ENCODE data around the gene C1orf35.

C1orf35 gene

DNA sequence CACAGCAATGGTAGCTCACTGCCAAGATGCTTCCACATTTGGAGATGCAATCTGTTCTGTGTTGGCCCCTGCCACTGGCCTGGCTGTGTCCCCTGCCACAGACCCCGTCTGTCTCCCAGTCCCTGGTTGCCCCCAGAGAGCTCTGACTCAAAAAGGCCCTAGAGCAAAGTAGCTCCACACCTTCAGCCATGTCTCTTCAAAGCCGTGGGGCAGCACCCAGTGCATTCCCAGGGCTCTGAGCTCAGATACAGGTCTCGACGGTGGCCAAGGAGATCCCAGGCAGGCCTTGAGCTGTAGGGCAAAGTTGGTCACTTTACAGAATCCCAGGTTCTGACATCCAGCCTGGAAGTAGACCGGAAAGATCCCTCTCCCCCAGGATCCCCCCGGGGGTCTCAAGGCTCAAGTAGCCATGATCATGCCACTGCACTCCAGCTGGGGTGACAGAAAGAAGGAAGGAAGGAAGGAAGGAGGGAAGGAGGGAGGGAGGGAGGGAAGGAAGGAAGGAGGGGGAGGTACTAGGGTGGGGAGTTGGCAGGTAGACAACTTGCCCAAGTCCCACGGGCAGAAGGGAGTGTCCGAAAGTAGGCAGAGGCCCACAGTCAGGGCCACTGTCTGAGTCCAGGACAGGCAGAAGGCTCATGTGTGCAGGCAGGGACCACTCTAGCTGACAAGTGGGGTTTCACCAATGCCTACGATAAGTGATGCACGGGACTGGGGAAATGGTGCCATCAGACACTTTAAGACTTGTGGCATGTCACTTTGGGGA, 25.4 kb downstream of the C1orf35 start:
- no peak for DNase-seq

DNA sequence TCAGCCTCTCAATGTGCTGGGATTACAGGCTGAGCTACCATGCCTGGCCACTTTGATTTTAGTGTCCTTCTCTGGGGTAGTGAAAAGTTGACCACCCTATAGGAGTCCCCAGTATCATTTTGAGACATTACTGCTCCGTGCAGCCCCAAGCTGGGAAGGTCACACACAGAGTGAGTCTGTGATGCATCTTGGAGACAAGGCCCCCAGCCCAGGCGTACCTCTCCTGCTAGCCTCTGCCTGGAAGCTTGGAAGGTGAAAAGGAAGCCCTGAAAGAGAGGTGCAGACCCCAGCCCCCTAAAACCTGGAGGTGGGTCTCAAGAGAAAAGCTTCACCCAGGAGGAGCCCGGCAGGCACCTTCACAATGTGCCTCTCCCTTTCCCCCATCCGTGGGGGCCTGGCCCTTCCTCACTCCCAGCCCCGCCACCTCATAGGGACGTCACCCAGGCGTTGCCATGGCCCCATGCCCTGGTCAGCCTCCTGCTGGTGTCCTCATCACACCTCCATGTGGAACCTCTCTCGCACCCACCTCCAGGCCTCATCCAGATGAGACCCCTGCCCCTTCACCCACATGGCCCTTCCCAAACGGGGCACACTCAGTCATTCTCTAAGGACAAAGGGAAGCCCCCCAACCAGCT, 26.2 kb downstream of the C1orf35 start:
- no peak for DNase-seq

DNA sequence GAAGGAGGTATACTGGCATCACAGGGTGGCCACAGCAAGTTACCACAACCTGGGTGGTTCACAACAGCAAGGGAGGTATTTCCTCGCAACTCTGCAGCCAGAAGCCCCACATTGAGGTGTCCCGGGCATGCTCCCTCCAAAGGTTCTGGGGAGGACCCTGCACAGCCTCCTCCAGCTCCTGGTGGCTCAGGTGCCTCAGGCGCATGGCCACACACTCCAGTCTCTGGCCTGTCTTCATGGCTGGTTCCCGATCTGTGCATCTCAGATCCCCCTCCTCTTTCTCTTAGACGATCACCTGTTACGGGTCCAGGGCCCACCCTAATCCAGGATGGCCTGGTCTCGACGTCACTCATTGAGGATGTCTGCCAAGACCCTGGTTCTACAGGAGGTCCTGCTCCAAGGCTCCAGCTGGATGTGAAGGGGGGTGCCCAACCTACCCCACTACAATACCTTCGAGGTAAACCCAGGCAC, 27.3 kb downstream of the C1orf35 start:
- no peak for DNase-seq

DNA sequence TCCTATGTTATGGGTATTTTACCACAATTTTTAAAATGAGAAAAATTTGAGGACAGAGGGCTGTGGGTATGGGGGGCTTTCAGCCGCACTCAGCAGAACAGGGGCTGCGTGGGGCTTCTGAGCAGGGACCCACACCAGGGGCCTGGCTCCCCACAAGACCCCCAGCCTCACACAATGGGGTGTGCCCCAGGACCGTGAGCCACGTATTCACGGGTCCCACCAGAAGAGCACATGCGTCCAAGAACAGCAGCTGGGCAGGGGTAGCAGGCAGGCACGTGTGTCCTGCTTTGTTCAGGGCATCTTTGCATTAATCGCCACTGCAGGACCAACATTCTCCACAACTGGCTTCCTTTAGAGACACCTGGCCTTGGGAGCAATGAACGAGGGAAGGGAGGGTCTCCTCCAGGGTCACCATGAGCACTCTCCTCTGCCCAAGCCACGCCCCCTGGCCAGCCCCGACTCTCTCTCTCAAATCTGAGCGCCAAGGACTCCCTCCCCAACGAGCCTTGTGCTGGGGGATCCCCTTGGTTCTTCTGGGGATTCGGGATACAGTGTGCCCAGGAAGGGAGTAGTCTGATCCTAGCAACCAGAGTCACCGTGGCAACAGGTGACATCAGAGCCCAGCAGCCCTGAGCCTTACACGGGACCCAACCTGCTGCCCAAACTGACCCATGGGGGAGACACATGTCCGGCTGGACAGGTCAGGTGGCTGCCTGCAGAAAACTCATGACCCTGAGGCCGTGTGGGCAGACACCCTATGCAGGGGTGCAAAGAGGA, 28.0 kb downstream of the C1orf35 start:
- DNase-seq = no peak

DNA sequence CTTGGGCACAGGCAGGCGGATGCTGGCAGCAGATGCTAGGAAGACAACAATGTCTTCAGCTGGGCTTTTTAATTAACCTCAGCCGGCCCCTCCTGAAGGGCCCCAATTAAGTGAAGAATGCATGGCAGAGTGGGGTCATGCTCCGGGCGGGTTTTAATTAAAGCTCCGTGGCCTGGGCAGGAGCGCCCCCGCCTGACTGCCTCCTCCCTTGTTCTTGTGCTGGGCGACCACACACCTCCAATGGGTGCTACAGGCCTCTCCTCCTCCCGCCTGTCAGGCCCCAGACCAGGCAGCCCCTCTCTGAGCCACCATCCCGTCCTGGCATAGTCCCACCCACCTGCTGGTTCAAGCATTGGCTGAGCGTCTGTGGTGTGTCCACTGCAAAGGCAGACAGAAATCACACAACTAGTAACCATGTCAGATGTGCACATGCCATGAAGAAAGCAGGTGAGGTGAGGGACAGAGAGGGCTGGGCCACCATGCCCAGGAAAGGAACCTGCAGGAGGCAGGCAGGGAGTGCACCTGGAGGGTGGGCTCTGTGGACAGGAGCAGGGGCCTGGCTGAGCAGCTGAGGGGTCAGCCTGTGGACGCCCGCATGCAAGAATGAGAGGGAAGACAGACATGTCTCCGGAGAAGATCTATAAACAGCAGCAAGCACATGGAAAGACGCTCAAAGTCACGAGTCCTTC, 29.1 kb downstream of the C1orf35 start:
- peak; percentile 68 for DNase-seq

DNA sequence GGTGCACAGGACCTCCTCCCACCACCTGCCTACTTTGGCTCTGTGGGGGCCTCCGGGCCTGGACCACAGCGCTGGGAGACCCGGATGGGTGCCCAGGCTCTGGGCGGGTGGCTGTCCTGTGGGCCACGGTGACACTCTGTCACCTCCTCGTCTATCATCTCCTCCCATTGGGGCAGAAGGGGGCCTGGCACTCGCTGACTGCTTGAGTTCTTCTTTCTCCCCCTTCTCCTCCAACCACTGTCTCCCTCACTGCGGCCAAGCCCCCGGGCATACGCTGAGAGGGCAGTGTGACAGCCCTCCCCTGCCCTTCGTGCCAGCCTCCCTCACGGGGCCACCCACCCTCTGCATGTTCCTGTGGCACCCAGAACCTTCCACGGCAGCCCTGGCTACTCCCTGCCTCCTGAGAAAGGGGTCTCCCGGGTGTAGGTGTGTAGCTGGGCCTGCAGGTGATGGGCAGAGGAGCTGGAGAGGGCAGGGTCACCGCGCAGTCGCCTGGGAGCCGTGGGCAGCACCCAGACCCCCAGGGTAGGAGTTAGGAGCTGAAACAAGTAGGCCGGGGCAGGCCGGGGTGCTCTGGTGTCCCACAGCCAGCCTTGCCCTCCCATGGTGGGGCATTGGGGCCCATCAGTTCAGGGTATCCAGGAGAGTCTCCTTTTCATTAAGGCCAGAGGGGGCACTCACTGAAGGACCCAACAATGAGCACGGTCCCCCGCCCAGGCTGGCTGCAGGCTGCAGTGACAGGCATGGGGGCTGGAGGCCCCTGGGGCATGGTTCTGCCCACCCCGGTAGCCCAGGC, 29.9 kb downstream of the C1orf35 start:
- DNase-seq = no peak

DNA sequence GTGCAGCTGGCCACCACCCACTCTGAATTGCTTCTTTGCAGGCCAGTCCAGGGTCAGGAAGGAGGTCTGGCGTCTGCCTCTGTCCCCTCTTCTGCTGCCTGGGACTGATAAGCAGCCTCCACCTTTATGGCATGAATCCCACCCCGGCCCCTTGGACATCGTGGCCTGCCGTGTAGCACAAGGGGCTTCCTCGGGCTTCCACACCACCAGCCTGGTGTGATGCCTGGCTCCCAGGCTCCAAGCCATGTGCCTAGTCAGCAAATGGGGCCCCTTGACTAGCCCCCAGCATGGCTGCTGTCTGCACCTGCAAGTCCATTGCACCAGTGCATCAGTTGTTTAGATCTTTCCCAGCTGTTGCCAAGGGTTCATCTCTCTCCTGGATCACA, 30.5 kb downstream of the C1orf35 start:
- no peak for DNase-seq

DNA sequence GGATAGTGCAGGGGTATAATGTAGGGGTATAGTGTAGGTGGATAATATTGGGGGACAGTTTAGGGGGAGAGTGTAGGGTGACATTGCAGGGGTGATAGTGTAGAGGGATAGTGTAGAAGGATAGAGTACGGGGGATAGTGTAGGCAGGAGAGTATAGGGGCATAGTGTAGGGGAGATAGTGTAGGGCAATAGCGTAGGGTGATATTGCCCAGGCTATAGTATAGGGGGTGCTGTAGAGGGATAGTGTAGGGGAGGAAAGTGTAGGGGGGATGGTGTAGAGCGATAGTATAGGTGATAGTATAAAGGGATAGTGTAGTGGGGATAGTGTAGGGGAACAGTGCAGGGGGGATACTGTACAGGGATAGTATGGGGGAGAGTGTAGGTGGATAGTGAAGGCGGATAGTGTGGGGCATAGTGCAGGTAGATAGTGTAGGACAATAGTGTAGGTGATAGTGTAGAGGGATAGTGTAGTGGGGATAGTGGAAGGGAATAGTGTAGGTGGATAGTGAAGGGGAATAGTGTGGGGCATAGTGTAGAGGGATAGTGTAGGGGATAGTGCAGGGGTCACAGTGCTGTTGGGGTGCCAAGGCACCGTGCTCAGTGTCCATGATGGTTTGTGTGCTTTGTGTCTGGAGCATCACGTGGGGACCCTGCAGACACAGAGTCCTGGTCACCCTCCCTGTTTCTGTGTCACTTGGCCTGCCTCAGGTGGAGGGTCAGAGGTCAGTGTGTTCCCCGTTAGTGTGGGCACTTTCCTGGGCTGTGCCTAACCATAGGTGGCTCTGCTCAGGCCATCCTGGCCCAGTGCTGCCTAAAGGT, 31.1 kb downstream of the C1orf35 start:
- no peak for DNase-seq

DNA sequence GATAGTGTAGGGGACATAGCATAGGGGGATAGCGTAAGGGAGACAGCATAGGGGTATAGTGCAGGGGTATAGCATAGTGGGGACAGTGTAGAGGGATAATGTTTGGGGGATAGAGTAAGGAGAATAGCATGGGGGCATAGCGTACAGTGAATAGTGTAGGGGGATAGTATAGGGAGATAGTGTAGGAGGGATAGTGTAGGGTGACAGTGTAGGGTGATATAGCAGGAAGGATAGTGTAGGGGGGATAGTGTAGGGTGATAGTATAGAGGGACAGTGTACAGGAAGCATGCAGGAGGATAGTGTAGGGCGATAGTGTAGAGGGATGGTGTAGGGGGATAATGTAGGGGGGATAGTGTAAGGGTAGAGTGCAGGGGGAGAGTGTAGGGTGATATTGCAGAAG, 32.3 kb downstream of the C1orf35 start:
- DNase-seq = no peak

DNA sequence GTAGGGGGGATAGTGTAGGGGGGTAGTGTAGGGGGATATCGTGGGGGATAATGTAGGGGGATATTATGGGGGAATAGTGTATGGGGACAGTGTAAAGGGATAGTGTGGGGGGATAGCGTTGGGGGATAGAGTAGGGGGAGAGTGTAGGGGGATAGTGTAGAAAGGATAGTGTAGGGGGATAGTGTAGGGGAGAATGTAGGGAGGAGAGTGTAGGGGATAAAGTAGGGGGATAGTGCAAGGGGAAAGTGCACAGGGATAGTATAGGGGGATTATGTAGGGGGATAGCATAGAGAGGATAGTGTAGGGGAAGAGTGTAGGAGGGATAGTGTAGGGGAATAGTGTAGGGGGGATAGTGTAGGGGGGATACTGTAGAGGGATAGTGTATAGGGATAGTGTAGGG, 33.0 kb downstream of the C1orf35 start:
- no peak for DNase-seq

DNA sequence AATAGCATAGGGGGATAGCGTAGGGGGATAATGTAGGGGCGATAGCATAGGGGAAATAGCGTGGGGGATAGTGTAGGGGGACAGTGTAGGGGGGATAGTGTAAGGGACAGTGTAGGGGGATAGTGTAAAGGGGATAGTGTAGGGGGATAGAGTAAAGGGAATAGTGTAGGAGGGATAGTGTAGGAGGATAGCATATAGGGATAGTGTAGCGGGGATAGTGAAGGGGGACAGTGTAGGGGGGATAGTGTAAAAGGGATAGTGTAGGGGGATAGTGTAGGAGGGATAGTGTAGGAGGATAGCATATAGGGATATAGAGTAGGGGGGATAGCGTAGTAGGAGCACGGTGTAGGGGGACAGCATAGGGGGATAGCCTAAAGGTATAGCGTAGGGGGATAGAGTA, 34.8 kb downstream of the C1orf35 start:
- DNase-seq = no peak

DNA sequence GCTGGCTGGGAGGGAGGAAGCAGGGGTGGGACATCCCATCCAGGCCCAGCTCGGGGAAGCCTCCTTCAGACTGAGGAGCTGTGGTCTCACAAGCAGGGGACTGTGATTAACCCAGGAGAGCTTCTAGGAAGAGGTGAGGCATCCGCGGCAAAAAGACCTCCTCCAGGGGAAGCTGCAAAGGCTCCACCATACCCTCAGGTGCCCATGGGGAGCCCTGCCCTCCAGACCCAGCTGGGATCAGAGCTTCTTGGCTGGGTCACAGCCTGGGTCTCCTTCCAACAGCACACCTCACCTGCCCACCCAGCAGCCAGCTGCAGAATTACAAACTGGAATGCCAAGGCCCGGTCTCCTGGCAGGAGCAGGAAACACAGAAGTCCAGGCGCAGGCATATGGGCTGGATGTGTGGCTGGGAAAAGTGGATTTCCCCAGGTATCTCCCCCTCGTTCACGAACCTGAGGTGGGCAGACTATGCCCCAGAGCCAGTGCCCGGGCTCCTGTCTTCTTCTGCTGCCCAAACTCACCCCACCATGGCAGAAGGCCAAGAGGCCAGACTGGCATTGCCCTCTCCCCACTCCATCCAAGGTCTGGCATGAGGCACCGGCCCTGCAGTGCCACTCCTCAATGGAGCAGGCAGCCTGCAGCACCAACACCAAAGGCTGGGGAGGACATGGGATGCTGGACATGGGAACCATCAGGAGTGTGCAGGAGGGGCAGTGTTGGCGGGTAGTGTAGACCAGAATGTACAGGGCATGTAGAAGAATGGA, 36.1 kb downstream of the C1orf35 start:
- DNase-seq = no peak

DNA sequence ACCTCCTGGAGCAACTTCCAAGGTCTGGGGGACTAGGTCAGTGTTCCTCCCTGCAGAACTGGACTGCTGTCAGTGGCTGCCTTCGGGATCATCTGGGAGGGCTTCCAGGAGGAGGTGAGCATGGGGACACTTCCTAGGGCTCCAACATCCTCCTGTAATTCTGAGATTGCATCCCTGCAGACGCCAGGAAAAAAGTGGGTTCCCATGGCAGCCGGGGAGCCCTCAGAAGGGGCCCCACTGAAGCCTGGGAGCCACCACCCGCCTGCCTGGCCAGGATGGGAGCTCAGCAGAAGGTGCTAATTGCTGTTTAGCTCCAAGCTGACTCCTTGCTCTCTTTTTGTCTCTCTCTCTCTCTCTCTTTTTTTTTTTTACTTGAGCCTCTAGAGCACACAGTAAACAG, 36.7 kb downstream of the C1orf35 start:
- no peak for DNase-seq

DNA sequence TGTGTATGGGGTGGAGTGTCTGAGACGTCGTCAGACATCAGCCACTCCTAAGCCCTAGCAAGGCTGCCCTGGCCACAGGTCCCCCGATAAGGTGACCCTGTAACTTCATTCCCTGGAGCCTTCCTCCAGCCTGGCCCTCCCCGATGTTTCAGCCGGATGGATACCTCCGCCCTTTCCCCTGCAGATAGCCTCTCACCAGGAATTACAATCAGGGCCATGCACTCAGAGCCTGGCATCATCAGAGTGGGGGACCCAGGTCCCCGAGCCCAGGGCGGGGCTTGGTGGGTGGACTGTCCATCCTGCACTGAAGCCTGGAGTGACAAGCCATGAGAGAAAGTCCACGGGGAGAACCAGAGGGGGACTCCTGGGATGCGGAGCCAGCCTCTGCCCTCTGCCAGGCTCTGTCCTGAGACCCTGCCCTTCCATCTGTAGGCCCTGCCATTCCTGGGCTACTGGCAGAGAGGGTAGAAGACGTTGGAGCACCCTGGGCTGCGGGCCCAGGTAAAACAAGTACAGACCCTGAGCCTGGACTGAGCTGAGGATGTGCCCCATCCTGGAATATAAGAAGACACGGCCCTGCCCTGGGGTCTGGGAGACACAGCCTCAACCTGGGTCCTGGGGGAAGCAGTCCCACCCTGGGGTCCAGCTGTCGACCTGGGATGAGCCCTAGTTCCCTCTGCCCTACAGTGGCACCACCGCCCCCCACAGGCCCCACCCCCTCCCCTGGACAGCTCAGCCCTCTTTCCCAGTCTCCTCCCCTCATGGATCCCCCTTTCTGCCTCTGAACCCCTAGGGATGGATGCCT, 37.4 kb downstream of the C1orf35 start:
- no peak for DNase-seq

DNA sequence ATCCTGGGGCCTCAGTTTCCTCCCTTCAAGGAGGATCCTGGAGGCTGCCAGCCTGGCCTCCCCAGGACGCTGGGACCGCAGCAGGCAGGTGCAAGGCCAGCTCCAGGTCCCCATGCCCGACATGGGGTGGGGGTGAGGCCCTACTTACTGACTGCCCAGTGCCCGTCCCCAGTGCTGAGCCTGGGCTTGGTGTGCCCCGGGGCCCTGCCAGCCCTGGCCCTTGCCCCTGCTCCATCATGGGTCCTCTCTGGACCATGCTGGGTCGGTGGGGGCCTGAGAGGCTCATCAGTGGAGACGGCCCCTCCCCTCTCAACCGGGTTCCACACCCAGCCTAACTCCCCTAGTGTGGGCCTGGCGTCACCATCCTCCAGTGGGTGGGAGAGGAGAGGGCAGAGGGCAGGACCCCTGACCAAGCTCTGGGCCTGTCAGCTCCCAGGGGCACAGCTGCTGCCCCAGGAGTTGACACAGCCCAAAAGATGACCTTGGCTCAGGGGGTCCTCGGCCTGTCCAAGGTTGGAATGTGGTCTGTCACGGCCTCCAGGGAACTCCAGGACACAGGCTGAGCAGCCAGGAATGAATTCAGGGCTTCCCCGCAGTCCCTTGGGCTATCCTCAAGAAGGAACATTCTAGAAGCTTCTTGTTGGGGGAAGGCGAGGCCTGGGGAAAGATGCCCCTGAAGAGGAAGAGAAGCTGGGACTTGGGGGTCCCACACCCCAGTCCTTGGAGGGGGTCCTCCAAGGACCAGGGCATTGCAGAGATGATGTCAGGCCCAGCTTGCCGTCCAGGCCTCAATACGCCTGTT, 38.2 kb downstream of the C1orf35 start:
- no peak for DNase-seq

DNA sequence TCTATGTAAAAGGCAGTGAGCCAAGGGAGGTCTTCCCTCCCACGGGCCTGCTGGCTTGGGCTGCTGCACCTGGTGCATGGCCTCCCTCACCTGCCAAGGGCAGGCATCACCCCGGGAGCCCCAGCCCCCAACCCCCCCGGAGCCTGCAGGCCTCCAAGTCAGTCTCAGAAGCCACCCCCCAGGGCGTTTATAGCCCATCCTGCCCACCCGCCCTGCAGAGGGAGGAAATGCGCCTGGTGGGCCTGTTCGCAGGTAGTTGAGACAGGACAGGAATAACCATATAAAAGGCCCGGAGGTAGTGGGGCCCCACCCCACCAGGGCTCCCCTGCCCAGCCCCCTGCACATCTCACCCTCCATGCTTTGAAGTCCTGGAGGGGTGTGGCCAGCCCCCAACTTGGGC, 38.8 kb downstream of the C1orf35 start:
- DNase-seq = no peak

DNA sequence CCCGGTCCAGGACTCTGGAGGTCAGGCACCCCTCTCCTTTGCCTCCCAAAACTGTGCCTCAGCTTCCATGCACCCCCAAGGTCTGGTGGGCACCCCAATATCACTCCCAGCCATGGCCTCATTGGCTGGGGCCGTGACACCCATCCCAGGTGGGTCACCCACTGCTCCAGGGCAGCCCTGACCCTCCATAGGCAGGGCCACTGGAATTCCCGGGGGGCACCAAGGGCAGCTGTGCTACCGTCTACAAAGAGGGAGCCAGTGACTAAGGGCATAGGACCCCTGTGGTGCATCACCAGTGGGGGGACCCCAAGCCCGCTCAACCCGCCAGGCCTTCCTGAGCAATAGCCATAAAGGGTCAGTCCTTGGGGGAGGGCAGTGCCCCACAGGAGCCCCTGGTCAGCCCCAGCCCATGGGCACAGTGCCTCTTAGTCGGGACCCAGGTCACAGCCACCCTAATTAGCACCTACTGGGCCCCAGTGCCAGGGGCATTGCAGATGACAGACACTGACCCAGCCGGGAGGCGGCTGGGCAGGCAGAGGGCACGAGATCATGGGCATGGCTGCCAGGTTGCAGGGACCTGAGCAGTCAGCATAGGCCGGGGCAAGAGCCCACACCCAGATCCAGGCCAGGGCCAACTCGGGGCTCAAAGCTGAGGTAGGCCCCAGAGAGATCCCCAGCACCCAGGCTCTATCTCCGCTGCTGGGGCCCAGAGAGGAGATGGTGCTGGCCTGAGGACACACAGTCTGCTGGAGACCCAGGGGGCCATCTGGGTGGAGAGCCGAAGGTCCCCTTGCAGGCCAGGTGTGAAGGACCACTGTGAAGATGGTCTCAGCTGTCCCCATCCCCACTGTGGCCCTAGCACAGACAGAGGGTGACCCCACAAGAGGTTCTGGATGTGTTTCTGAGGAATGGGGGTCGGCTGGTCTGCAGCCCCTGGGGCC, 39.6 kb downstream of the C1orf35 start:
- no peak for DNase-seq

DNA sequence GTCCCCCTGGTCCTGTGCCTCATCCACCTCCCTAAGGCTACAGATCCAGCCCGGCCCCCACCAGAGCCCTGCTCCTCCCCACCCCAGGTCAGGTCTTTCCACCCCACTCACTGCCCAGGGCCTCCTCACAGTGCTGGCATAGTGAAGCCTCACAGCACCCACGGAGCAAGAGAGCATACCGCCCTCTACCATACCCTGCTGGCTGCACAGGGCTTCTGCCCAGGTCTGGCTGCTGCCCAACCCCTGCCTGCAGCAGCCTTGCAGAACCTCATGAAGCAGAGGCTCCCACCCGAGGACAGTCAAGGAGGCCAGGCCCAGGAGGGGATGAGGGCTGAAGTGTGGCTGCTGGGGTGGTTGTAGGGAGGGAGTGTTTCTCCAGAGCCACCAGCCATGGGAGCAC, 40.3 kb downstream of the C1orf35 start:
- DNase-seq = no peak
